ENCODE measurements around the gene BTG4. TPM values are rescaled to one million over a fixed set of nuclear protein-coding genes. Genes with fewer than 3 reads are reported as not detected.

BTG4 gene
- total RNA-seq, 1 experiment from 2014 or later = not detected

DNA sequence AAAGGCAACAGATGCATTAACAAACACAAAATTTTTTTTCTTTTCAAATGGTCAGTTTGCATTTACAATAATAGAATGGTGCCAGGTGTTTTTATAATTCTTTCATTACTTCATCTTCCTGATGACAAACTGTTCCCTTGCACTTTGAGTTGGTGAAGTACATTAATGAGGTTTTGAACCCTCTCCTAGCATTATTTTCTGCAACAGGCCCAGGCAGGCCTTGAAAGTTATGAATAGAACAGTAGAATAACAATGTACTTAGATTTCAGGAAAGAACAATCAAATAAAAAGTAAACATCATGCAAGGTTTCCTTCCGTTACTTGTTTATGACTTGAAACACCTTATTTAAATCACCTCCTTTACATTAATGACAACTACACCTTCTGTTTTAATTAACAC, 9.6 kb downstream of the BTG4 start:
- DNase-seq (ENCODE audit: low spot score) (no peak), ATAC-seq (no peak)
- H3K4me3 Mint-ChIP-seq = no peak overlapping the region
- H3K4me1 Mint-ChIP-seq = peaks cover 17% of the 10 kb centered on the region
- H3K36me3 Mint-ChIP-seq = no peaks in the 10 kb centered on the region
- no peak overlapping the region for H3K27ac Mint-ChIP-seq
- H3K27me3 Mint-ChIP-seq (ENCODE audit: low read depth) = 0 out of 2 replicates have a peak, but pooled peaks cover 1% of the 10 kb centered on the region
- H3K9me3 Mint-ChIP-seq = no peaks in the 10 kb centered on the region
- TF ChIP-seq OVOL2 (CRISPR knock-in tag; IDR thresholded peaks at IDR 0.05; ENCODE audit: borderline replicate concordance) (no peak), SMAD4 (CRISPR knock-in tag; IDR thresholded peaks at IDR 0.05) (no peak), ZBTB21 (CRISPR knock-in tag; IDR thresholded peaks at IDR 0.05; ENCODE audit: borderline replicate concordance) (no peak), ZNF219 (CRISPR knock-in tag; IDR thresholded peaks at IDR 0.05; ENCODE audit: borderline replicate concordance) (no peak), TEAD1 (CRISPR knock-in tag; IDR thresholded peaks at IDR 0.05) (no peak), TP53 (CRISPR knock-in tag; IDR thresholded peaks at IDR 0.05) (no peak), NFATC4 (CRISPR knock-in tag; IDR thresholded peaks at IDR 0.05) (no peak), SMAD3 (CRISPR knock-in tag; IDR thresholded peaks at IDR 0.05; ENCODE audit: borderline replicate concordance) (no peak), NR3C1 (CRISPR knock-in tag; conservative IDR thresholded peaks at IDR 0.05; ENCODE audit: low read depth) (no peak), FOXP1 (CRISPR knock-in tag; IDR thresholded peaks at IDR 0.05; ENCODE audit: borderline replicate concordance) (no peak)
- TF ChIP-seq, protein P1, sequence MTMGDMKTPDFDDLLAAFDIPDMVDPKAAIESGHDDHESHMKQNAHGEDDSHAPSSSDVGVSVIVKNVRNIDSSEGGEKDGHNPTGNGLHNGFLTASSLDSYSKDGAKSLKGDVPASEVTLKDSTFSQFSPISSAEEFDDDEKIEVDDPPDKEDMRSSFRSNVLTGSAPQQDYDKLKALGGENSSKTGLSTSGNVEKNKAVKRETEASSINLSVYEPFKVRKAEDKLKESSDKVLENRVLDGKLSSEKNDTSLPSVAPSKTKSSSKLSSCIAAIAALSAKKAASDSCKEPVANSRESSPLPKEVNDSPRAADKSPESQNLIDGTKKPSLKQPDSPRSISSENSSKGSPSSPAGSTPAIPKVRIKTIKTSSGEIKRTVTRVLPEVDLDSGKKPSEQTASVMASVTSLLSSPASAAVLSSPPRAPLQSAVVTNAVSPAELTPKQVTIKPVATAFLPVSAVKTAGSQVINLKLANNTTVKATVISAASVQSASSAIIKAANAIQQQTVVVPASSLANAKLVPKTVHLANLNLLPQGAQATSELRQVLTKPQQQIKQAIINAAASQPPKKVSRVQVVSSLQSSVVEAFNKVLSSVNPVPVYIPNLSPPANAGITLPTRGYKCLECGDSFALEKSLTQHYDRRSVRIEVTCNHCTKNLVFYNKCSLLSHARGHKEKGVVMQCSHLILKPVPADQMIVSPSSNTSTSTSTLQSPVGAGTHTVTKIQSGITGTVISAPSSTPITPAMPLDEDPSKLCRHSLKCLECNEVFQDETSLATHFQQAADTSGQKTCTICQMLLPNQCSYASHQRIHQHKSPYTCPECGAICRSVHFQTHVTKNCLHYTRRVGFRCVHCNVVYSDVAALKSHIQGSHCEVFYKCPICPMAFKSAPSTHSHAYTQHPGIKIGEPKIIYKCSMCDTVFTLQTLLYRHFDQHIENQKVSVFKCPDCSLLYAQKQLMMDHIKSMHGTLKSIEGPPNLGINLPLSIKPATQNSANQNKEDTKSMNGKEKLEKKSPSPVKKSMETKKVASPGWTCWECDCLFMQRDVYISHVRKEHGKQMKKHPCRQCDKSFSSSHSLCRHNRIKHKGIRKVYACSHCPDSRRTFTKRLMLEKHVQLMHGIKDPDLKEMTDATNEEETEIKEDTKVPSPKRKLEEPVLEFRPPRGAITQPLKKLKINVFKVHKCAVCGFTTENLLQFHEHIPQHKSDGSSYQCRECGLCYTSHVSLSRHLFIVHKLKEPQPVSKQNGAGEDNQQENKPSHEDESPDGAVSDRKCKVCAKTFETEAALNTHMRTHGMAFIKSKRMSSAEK (CRISPR knock-in tag; IDR thresholded peaks at IDR 0.05; ENCODE audit: borderline replicate concordance) = no peak
- TF ChIP-seq, protein P2, sequence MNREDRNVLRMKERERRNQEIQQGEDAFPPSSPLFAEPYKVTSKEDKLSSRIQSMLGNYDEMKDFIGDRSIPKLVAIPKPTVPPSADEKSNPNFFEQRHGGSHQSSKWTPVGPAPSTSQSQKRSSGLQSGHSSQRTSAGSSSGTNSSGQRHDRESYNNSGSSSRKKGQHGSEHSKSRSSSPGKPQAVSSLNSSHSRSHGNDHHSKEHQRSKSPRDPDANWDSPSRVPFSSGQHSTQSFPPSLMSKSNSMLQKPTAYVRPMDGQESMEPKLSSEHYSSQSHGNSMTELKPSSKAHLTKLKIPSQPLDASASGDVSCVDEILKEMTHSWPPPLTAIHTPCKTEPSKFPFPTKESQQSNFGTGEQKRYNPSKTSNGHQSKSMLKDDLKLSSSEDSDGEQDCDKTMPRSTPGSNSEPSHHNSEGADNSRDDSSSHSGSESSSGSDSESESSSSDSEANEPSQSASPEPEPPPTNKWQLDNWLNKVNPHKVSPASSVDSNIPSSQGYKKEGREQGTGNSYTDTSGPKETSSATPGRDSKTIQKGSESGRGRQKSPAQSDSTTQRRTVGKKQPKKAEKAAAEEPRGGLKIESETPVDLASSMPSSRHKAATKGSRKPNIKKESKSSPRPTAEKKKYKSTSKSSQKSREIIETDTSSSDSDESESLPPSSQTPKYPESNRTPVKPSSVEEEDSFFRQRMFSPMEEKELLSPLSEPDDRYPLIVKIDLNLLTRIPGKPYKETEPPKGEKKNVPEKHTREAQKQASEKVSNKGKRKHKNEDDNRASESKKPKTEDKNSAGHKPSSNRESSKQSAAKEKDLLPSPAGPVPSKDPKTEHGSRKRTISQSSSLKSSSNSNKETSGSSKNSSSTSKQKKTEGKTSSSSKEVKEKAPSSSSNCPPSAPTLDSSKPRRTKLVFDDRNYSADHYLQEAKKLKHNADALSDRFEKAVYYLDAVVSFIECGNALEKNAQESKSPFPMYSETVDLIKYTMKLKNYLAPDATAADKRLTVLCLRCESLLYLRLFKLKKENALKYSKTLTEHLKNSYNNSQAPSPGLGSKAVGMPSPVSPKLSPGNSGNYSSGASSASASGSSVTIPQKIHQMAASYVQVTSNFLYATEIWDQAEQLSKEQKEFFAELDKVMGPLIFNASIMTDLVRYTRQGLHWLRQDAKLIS (CRISPR knock-in tag; IDR thresholded peaks at IDR 0.05; ENCODE audit: borderline replicate concordance) = no peak
- TF ChIP-seq, protein P3, sequence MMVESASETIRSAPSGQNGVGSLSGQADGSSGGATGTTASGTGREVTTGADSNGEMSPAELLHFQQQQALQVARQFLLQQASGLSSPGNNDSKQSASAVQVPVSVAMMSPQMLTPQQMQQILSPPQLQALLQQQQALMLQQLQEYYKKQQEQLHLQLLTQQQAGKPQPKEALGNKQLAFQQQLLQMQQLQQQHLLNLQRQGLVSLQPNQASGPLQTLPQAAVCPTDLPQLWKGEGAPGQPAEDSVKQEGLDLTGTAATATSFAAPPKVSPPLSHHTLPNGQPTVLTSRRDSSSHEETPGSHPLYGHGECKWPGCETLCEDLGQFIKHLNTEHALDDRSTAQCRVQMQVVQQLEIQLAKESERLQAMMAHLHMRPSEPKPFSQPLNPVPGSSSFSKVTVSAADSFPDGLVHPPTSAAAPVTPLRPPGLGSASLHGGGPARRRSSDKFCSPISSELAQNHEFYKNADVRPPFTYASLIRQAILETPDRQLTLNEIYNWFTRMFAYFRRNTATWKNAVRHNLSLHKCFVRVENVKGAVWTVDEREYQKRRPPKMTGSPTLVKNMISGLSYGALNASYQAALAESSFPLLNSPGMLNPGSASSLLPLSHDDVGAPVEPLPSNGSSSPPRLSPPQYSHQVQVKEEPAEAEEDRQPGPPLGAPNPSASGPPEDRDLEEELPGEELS (CRISPR knock-in tag; IDR thresholded peaks at IDR 0.05) = no peak
- TF ChIP-seq, protein P4, sequence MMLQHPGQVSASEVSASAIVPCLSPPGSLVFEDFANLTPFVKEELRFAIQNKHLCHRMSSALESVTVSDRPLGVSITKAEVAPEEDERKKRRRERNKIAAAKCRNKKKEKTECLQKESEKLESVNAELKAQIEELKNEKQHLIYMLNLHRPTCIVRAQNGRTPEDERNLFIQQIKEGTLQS (CRISPR knock-in tag; conservative IDR thresholded peaks at IDR 0.05) = no peak
- TF ChIP-seq, protein P5, sequence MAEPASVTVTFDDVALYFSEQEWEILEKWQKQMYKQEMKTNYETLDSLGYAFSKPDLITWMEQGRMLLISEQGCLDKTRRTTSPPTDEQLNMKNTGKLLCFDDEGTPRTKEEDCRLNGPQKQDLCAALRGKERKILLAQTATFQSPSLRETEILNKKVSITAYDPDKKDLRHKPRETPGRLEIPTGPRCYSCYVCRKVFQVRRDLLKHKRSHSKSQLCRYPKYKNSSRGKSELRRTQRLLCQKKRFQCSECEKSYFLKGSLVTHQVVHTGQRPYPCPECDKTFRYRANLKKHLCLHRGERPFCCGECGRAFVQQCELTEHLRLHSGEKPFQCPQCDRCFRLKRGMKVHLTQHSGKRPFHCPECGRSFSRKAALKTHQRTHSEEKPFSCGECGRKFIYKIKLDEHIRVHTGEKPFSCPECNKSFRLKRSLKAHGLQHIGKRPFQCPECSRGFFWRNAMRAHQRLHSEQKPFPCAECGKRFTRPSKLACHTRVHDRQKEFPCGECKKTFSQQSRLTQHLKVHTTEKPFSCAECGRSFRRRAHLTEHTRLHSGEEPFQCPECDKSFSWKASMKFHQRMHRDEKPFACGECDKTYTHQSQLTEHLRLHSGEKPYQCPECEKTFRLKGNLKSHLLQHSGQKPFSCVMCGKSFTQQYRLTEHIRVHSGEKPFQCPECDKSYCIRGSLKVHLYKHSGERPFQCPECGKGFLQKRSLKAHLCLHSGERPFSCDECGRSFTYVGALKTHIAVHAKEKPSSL (CRISPR knock-in tag; conservative IDR thresholded peaks at IDR 0.05) = no peak
- POLR2A ChIA-PET = no interaction called here
- CTCF ChIA-PET = no interaction called here
